HepG2 (cell line): ENCODE results near the gene RHBG.

ENCODE experiments used
- CTCF ChIP-seq: sonication (generic); formaldehyde crosslinking; IDR thresholded peaks from 2 replicates; pipeline ENCODE4 v1.5.0; 2020; ENCODE audit warnings: mild to moderate bottlenecking, missing genetic modification reagents, moderate library complexity
- DR1 ChIP-seq: sonication (generic); formaldehyde crosslinking; IDR thresholded peaks from 2 replicates; pipeline ENCODE4 v1.8.0; 2021; ENCODE audit warnings: mild to moderate bottlenecking, missing genetic modification reagents, inconsistent platforms
- GRHL1 ChIP-seq: sonication (generic); formaldehyde crosslinking; conservative IDR thresholded peaks from 2 replicates; pipeline ENCODE4 v1.8.0; 2022; ENCODE audit warnings: missing genetic modification reagents
- POLR2A ChIP-seq, 2 experiments: IDR thresholded peaks; 2 replicates each; pipeline ENCODE4 v1.6.1; 2011; ENCODE audit warnings: low read depth in 2 of 2, low read length in 2 of 2, mild to moderate bottlenecking in 1 of 2, moderate library complexity in 1 of 2; ENCODE audit not compliant: insufficient read depth in 1 of 2
- TAF1 ChIP-seq: sonication (generic); formaldehyde crosslinking; IDR thresholded peaks from 2 replicates; pipeline ENCODE4 v1.4.0; 2020; ENCODE audit warnings: missing genetic modification reagents
- USF2 ChIP-seq, 2 experiments: sonication (generic) in 1 of 2; formaldehyde crosslinking in 1 of 2; IDR thresholded peaks; 2 replicates each; pipeline versions ENCODE4 v1.5.1 to v1.6.1; 2011 to 2020; ENCODE audit warnings: borderline replicate concordance in 1 of 2, low read depth in 1 of 2, low read length in 1 of 2, mild to moderate bottlenecking in 1 of 2, missing genetic modification reagents in 1 of 2, moderate library complexity in 1 of 2
- ZBTB37 ChIP-seq: sonication (generic); formaldehyde crosslinking; IDR thresholded peaks from 2 replicates; pipeline ENCODE4 v1.4.0; 2020; ENCODE audit warnings: mild to moderate bottlenecking, missing genetic modification reagents
- ZC3H4 ChIP-seq: sonication (generic); formaldehyde crosslinking; IDR thresholded peaks from 2 replicates; pipeline ENCODE4 v1.4.0; 2020; ENCODE audit warnings: missing genetic modification reagents, borderline replicate concordance

GRCh38 chr1:156428746-156429288, 59.8 kb downstream of the RHBG start:
- TF ChIP-seq USF2 (IDR thresholded peaks at IDR 0.05; ENCODE audit: low read depth, low read length), result no peak
- TF ChIP-seq USF2 (CRISPR knock-in tag; IDR thresholded peaks at IDR 0.05; ENCODE audit: borderline replicate concordance), result no peak
- no peak for TF ChIP-seq DR1 (CRISPR knock-in tag)
- no peak for TF ChIP-seq ZC3H4 (CRISPR knock-in tag)
- no peak for TF ChIP-seq TAF1
- no peak for TF ChIP-seq CTCF (CRISPR knock-in tag)
- TF ChIP-seq GRHL1 (CRISPR knock-in tag), result no peak
- no peak for TF ChIP-seq POLR2A (IDR thresholded peaks at IDR 0.05; ENCODE audit: insufficient read depth in 1 of 2, low read depth in 2 of 2, low read length in 2 of 2)
- no peak for TF ChIP-seq ZBTB37 (CRISPR knock-in tag)
